K562 (cell line): ENCODE measurements around the gene SCYL1. TPM values are rescaled to one million over a fixed set of nuclear protein-coding genes. Genes with fewer than 3 reads are reported as not detected.

Source experiments
- ERF ChIP-seq: fragments of 450-650 bp; formaldehyde crosslinking; IDR thresholded peaks from 2 replicates; pipeline ENCODE4 v1.4.0; 2020; ENCODE audit warnings: mild to moderate bottlenecking, mixed read lengths
- FOXP1 ChIP-seq: sonication (generic); formaldehyde crosslinking; IDR thresholded peaks from 2 replicates; pipeline ENCODE4 v1.8.0; 2022; ENCODE audit warnings: mild to moderate bottlenecking, missing genetic modification reagents
- HDAC1 ChIP-seq, 2 experiments: fragments of 450-650 bp; IDR thresholded peaks; 2 replicates each; pipeline ENCODE4 v1.6.1; 2016 to 2017; ENCODE audit warnings: inconsistent platforms in 1 of 2, mild to moderate bottlenecking in 1 of 2, moderate library complexity in 1 of 2
- KHSRP ChIP-seq: fragments of 450-650 bp; IDR thresholded peaks from 2 replicates; pipeline ENCODE4 v1.6.1; 2017
- NEUROD1 ChIP-seq: fragments of 150-350 bp; IDR thresholded peaks from 2 replicates; pipeline ENCODE4 v1.6.1; 2014; ENCODE audit warnings: borderline replicate concordance, low read length, low read depth; ENCODE audit not compliant: partially characterized antibody
- PKNOX1 ChIP-seq: fragments of 450-650 bp; IDR thresholded peaks from 2 replicates; pipeline ENCODE4 v1.6.1; 2016
- RB1 ChIP-seq: fragments of 450-650 bp; IDR thresholded peaks from 2 replicates; pipeline ENCODE4 v1.6.1; 2017; ENCODE audit warnings: low read depth, mild to moderate bottlenecking
- RFX1 ChIP-seq: fragments of 450-650 bp; IDR thresholded peaks from 2 replicates; pipeline ENCODE4 v1.6.1; 2016; ENCODE audit warnings: mild to moderate bottlenecking, moderate library complexity
- SRF ChIP-seq, 2 experiments: fragments of 250-450, 450-650 bp in 1 of 2; sonication (Bioruptor Pico) in 1 of 2; sonication (generic) in 1 of 2; formaldehyde crosslinking; IDR thresholded peaks; 2 replicates each; pipeline versions ENCODE4 v1.5.0 to v1.5.1; 2020 to 2022; ENCODE audit warnings: mild to moderate bottlenecking in 1 of 2, missing genetic modification reagents in 1 of 2
- YY1 ChIP-seq, 3 experiments: IDR thresholded peaks; 2 replicates each; pipeline ENCODE4 v1.6.1; 2011; ENCODE audit warnings: low read length in 2 of 3, mild to moderate bottlenecking in 2 of 3, moderate library complexity in 2 of 3, borderline replicate concordance in 1 of 3, control low read depth in 1 of 3, low read depth in 1 of 3; ENCODE audit not compliant: insufficient read depth in 3 of 3, insufficient replicate concordance in 2 of 3, control insufficient read depth in 1 of 3, insufficient read length in 1 of 3; ENCODE audit errors: extremely low read depth in 1 of 3
- ZNF311 ChIP-seq: fragments of 250-450 bp; sonication (Bioruptor Pico); IDR thresholded peaks from 2 replicates; pipeline ENCODE4 v1.4.0; 2020; ENCODE audit warnings: mild to moderate bottlenecking, moderate library complexity
- ZNF592 ChIP-seq: fragments of 450-650 bp; IDR thresholded peaks from 2 replicates; pipeline ENCODE4 v1.6.1; 2017; ENCODE audit warnings: antibody characterized with exemption, mild to moderate bottlenecking
- ZNF668 ChIP-seq: fragments of 250-450 bp; sonication (Bioruptor Pico); IDR thresholded peaks from 2 replicates; pipeline ENCODE4 v1.8.0; 2022; ENCODE audit warnings: mild to moderate bottlenecking, inconsistent platforms
- ZSCAN29 ChIP-seq: fragments of 450-650 bp; IDR thresholded peaks from 2 replicates; pipeline ENCODE4 v1.6.1; 2017
- polyA plus RNA-seq, 8 experiments: library from polyadenylated mRNA; depleted of rRNA in 4 of 8; stranded (reverse) in 5 of 8; unstranded in 3 of 8; fragments of >200 nt; fragmentation: Nextera tagmentation in 2 of 8; fragmentation: Illumina TruSeq in 1 of 8; extraction: Ambion mirVana in 2 of 8; extraction: Trizol in 1 of 8; gene quantifications; 2 replicates each; pipeline versions ENCODE4 v1.2.1 to v1.2.3, GENCODE V29; 2011 to 2014; ENCODE audit warnings: inconsistent platforms in 1 of 8, missing spikeins in 1 of 8
- total RNA-seq, 7 experiments: library from RNA; depleted of rRNA in 6 of 7; stranded (reverse); fragments of >200 nt in 6 of 7; fragmentation: Illumina TruSeq in 2 of 7; extraction: Trizol in 2 of 7; gene quantifications; 2 replicates each; pipeline versions ENCODE4 v1.2.1 to v1.2.3, GENCODE V29; 2011 to 2021; ENCODE audit warnings: low replicate concordance in 1 of 7
- TF ChIP-seq, protein P1 (sequence below): IDR thresholded peaks from 3 replicates; pipeline ENCODE4 v1.6.1; 2011; ENCODE audit warnings: borderline replicate concordance, mild to moderate bottlenecking; ENCODE audit not compliant: insufficient read length, insufficient read depth
- TF ChIP-seq, protein P2 (sequence below): sonication (generic); formaldehyde crosslinking; IDR thresholded peaks from 2 replicates; pipeline ENCODE4 v1.8.0; 2022; ENCODE audit warnings: mild to moderate bottlenecking, missing genetic modification reagents

Gene SCYL1
- total and polyA plus RNA-seq, 9 of the 15 experiments (the other 6 are each of a cell fraction or from before 2014, with no cell fraction given) = 1.9 to 145 (median 57.6) TPM

- peak; percentile 44; the same call in 1 of the 2 replicates for TF ChIP-seq PKNOX1
- no peak for TF ChIP-seq SRF (CRISPR knock-in tag; IDR thresholded peaks at IDR 0.05)
- TF ChIP-seq RFX1 = no peak
- TF ChIP-seq NEUROD1 = no peak
- TF ChIP-seq, protein P1, sequence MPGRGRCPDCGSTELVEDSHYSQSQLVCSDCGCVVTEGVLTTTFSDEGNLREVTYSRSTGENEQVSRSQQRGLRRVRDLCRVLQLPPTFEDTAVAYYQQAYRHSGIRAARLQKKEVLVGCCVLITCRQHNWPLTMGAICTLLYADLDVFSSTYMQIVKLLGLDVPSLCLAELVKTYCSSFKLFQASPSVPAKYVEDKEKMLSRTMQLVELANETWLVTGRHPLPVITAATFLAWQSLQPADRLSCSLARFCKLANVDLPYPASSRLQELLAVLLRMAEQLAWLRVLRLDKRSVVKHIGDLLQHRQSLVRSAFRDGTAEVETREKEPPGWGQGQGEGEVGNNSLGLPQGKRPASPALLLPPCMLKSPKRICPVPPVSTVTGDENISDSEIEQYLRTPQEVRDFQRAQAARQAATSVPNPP = no peak
- TF ChIP-seq FOXP1 = no peak
- TF ChIP-seq ZSCAN29 = peak; percentile 75
- no peak for TF ChIP-seq ZNF592
- TF ChIP-seq, protein P2, sequence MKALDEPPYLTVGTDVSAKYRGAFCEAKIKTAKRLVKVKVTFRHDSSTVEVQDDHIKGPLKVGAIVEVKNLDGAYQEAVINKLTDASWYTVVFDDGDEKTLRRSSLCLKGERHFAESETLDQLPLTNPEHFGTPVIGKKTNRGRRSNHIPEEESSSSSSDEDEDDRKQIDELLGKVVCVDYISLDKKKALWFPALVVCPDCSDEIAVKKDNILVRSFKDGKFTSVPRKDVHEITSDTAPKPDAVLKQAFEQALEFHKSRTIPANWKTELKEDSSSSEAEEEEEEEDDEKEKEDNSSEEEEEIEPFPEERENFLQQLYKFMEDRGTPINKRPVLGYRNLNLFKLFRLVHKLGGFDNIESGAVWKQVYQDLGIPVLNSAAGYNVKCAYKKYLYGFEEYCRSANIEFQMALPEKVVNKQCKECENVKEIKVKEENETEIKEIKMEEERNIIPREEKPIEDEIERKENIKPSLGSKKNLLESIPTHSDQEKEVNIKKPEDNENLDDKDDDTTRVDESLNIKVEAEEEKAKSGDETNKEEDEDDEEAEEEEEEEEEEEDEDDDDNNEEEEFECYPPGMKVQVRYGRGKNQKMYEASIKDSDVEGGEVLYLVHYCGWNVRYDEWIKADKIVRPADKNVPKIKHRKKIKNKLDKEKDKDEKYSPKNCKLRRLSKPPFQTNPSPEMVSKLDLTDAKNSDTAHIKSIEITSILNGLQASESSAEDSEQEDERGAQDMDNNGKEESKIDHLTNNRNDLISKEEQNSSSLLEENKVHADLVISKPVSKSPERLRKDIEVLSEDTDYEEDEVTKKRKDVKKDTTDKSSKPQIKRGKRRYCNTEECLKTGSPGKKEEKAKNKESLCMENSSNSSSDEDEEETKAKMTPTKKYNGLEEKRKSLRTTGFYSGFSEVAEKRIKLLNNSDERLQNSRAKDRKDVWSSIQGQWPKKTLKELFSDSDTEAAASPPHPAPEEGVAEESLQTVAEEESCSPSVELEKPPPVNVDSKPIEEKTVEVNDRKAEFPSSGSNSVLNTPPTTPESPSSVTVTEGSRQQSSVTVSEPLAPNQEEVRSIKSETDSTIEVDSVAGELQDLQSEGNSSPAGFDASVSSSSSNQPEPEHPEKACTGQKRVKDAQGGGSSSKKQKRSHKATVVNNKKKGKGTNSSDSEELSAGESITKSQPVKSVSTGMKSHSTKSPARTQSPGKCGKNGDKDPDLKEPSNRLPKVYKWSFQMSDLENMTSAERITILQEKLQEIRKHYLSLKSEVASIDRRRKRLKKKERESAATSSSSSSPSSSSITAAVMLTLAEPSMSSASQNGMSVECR (CRISPR knock-in tag) = 0 out of 2 replicates have a peak, but pooled peaks have one; percentile 12
- TF ChIP-seq KHSRP = no peak
- no peak for TF ChIP-seq ZNF311 (CRISPR knock-in tag)
- no peak for TF ChIP-seq YY1 (IDR thresholded peaks at IDR 0.05; ENCODE audit: borderline replicate concordance in 1 of 3, control insufficient read depth in 1 of 3, extremely low read depth in 1 of 3, insufficient read depth in 3 of 3, insufficient read length in 1 of 3, insufficient replicate concordance in 2 of 3, low read depth in 1 of 3, low read length in 2 of 3)
- TF ChIP-seq ZNF668 (CRISPR knock-in tag) = no peak
- TF ChIP-seq RB1 = 0 out of 2 replicates have a peak, but pooled peaks have one; percentile 19
- peak in 1 of 2 experiments; percentile 18; a peak in 1 of 4 replicates for TF ChIP-seq HDAC1 (IDR thresholded peaks at IDR 0.05)
- TF ChIP-seq ERF (CRISPR knock-in tag) = no peak
These were observed 706 bp upstream of the SCYL1 start (continued) for GRCh38 chr11:65524014-65524740.
